Posterior cingulate gyrus (tissue), 11 donors: Measurements from ENCODE around the gene MPC1.
"Not testable (repeated sequence)": the region's sequence is repeated elsewhere in the genome, so short reads cannot be mapped to it uniquely, and the experiment has no call there.

Experiments used
- DNase-seq, 10 donors: peaks; one replicate each; pipeline versions ENCODE4 v3.0.0 to v3.0.0-alpha.2; 2020 to 2021; ENCODE audit warnings: mixed read lengths in 3 of 10
- intact Hi-C: fragments of 100-400 bp; cut with DNase I; formaldehyde crosslinking; loops from one replicate; pipeline ENCODE4 v1.15.1; 2023

The MPC1 gene

DNA sequence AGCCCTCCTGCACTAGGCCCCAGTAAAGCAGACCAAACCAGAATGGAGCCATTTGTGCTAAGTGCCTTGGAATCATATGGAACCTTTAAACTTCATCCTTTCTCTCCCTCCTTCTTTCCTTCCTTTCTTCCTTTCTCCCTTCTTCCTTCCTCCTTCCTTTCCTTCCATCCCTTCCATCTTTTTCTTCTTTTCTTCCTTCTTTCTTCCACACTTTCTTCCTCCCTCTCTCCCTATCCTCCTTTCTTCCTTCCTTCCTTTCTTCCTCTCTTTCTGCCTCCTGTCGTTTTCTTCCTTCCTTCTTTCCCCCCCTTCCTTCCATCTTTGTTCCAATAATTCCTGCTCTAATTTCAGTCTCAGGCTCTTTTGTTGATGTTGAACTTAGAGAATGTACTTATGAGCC, 29.2 kb downstream of the MPC1 start:
- DNase-seq = no peak
- intact Hi-C loops = no loop called here

DNA sequence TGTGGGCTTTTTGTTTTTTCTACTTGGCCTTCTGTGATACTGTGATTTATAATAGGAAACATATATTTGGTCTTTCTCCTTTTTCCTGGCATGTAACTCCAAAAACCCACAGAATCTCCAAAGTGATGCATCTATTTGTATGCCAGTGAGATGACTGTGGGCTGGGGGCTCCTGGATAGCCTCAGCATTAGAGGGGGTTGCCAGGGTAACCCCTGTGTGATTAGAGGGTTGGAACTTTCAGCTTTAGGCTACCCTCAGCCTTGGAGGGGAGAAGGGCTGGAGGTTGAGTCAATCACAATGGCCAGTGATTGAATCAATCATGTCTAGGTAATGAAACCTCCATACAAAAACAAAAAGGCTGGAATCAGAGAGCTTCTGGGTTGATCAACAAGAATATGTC, 29.8 kb downstream of the MPC1 start:
- DNase-seq = no peak
- intact Hi-C loops = no loop called here

DNA sequence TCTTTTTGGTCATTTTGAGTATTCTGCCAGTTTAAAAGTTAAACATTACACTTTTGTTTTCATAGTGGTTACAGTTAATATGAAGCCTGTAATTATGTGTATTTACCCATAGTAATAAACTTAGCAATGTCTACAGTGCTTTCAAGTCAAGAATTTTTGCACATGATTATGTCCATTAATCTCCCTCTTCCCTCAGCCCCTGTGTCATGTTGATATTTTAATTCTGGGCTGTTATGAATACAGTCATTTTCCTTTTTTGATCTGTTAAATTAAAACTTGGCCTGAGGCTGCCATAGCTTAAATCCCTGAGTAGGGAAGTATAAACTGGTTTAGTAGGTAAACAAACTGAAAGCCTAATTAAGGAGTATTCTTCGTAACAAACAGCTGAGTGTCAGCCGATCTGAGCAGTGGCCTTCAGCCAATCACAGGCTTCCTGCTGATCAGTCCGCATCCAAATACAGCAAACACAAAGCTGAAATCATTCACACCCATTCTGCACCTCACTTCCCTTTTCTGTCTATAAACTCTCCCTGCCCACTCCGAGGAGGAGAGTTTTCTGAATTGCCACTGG, 30.9 kb downstream of the MPC1 start:
- no peak for DNase-seq
- intact Hi-C loops = no loop called here

DNA sequence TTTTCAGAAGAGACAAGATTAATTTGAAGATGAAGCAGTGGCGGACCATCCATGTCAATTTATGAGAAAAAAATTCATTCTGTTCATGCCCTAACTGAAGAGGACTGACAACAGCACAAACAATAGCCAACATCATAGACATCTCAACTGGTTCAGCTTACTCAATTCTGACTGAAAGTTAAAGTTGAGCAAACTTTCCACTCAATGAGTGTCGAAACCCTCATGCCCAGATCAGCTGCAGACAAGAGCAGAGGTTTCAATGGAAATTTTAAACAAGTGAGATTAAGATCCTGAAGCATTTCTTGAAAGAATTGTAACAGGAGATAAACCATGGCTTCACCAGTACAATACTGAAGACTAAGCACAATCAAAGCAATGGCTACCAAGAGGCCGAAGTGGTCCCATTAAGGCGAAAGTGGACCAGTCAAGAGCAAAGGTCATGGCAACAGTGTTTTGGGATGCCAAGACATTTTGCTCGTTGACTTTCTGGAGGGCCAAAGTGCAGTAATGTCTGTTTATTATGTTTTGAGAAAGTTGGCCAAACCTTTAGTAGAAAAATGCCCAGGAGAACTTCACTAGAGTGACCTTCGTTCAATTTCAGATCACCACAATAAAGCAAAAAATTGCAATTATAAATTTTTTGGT, 34.3 kb downstream of the MPC1 start:
- DNase-seq = no peak
- intact Hi-C loops = no loop called here

DNA sequence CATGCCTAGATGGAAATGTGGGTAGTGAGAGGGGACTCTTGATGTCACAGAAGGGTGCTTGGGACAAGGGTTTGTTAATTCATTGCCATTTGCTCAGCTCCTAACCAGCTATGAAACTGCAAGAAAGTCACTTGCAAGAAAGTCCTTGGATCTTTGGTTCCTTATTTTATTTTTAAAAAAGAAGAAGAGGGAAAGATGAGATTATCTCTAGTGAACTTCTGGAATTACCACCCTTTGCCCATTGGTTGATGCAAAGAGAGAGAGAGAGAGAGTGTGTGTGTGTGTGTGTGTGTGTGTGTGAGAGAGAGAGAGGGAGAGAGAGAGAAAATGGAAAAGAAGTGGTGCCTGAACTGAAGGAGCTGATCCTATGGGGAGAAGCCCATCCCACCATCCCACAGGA, 35.8 kb downstream of the MPC1 start:
- intact Hi-C loops = no loop called here
- DNase-seq = no peak

DNA sequence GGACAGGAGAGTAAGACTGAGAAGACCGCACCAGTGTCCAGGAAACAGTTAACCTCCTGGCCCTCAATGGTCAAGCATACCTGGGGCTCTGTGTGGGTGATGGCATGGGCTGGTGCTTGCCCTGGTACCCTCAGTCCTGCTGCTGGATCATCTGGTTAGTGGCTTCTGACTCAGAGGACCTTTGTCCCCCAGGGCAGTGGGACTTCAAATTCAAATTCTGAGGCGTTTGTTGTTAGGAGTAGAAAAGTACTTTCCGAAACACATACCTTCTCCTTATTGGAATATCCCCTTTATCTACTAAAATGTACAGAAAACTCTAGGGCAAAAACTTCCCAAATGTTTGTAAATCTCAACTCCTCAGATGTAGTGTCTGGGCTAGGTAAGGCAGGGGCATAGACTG, 36.3 kb downstream of the MPC1 start:
- intact Hi-C loops = no loop called here
- no peak for DNase-seq

DNA sequence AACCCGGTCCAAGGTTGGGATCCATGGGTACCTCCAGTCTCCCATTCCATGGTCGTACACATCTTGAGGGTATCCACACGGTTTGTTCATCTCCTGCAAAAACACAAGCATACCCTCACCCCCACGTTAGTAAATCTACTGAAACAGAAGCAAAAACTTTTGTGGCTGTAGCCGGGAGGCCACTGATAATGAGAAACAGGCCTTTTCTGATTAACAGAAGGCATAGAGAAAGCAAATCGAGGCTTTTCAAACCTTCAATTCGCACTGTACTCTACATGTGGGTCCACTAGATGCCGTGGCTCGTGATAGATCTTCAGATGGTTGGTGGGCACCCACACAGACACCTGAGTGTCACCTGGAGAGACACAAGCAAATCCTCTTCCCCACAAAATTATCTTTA, 37.1 kb downstream of the MPC1 start:
- DNase-seq, intact Hi-C loops: not testable (repeated sequence)

DNA sequence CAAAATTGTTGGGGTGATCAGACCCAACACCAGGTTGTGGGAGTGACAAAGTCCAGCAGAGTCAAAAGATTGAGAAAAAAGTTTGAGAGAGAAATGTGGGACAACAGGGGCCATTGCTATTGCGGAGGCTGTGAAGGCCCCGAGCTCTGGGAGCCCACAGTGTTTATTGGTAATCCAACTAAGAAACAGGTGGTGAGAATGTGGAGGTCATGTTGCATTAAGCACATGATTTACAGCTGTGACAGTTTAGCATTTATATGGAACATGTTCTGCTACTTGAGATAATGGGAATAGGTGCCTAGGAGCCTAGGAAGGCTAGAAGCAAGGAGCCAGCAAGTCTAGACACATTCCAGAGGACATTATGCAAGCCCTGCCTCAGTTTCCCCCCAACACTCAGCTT, 37.8 kb downstream of the MPC1 start:
- intact Hi-C loops = not testable (repeated sequence)

DNA sequence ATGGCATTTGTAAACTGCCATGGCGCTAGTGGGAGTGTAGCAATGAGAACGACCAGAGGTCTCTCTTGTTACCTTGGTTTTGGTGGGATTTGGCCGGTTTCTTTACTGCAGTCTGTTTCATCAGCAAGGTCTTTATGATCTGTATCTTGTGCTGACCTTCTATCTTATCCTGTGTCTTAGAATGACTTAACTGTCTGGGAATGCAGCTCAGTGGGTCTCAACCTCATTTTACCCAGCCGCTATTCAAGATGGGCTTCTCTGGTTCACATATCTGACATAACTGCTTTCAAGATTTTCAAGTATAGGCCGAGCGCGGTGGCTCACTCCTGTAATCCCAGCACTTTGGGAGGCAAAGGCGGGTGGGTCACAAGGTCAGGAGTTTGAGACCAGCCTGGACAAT, 38.5 kb downstream of the MPC1 start:
- intact Hi-C loops = no loop called here
- no peak for DNase-seq

More for the DNA sequence above, 37.8 kb downstream of the MPC1 start:
- DNase-seq = not testable (repeated sequence)

DNA sequence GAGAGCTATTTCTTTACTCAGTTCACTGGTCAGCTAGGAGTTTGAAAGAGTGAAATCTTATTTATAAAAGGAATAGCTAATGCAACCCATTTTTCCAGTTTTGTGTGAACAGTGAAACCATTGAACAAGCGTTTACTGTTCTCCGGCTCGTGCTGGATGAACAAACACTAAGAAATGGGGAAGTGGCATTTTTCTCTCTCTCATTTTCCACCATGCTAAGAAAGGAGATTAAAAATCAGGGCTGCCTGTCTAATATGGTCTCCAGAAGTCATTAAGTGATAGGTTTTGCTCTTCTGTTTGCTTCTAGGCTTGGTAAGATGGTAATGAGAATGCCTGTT, 39.6 kb downstream of the MPC1 start:
- DNase-seq = no peak
- intact Hi-C loops = no loop called here

DNA sequence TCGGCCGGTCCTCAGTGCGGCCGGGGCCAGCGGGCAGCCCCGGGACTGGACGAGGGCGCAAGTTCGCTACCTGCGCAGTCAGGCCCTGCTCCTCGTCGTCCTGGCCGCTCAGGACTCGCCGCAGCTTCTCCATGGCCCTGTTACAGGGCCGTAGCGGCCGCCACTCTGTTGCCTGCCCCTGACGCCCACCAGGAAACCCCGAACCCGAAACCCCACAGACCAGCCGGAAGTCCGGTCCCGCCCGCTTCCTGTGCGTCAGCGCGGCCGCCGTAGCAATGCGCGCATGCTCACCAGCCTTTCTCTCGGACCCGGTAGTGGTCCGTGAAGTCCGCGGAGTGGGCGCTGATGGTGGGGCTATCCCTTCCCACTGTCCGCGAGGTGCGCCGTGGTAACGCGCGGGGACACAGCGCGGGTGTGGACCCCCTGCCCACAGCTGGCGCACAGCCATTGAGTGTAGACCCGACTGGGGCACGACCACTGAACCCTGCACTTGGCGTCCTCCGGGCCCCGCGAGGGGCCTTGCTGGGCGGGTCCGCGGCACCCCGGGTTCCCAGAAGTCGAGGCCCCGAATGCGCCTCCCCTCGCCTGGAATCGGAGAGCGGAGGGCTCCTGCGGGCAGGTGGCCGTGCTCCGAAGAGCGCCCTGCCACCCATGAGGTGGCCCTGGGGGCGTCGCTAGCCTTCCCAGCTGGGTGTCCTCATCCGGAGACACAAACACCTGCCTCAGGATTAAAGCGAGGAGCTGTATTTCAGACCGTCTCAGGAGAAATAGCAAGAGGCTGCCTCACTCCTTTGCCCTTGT, 40.2 kb downstream of the MPC1 start, which contains the start of gene SFT2D1:
Gene SFT2D1, minus strand, starts transcription at position 197 of the 801 bp plus-strand sequence. Its CDS starts 64 bp downstream, at position 133.
- DNase-seq = peak; percentile 78 to 97 (median 84)
- intact Hi-C loops = no loop called here

DNA sequence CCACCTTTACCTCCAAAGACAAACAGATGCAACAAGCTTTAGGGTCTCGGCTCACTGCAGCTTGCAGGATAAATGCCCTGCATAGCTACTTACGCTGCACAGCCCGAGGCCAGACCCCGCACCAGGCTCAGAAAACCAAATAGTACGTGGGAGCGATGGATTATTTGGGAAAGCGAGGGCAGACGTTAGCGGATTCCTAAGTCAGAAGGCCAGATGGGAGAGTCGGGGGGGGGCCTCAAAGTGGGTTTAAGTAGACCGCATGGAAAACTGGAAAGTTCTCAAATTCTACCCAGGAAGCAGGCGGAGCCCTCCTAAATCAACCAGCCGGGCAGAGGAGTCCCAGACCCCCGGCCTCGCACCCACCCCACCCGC, 40.8 kb downstream of the MPC1 start:
- DNase-seq = no peak
- intact Hi-C loops = no loop called here

DNA sequence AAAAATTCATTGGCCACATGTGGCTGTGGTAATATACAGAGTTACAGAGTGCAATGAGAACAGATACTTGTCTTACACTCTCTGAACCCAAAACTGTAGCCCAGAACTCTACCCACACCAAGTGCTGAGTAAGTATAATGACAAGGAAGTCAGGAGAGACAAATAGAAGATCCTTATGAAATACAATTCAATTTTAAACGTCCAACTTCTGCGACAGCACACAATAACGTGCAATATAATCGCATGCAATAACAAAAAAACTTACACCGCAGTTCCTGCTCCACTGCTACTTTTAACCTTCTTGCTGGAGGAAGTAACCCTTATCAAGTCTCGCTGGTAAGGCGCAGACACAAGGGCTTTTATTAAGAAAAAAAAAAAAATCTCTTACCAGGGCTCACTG, 41.3 kb downstream of the MPC1 start:
- DNase-seq = no peak
- intact Hi-C loops = no loop called here

DNA sequence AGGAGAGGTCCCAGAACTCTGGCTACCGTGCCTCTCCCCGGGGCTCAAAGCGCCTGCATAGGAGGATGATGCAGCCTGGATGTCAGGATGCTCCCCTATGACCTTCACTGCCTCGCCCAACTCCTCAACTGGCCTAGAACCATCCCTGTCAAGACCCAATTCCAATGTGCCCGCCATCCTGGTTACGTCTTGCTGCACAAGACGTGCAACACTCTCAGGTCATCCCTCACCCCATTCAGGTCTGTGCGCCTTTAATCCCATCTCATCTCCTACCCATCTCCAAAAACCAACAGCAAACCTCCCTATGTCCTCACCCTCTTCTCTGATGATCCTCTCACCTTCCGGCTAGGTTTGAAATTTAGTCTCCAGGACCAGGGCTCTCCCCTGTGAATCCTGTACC, 43.9 kb downstream of the MPC1 start:
- intact Hi-C loops = no loop called here
- no peak for DNase-seq

DNA sequence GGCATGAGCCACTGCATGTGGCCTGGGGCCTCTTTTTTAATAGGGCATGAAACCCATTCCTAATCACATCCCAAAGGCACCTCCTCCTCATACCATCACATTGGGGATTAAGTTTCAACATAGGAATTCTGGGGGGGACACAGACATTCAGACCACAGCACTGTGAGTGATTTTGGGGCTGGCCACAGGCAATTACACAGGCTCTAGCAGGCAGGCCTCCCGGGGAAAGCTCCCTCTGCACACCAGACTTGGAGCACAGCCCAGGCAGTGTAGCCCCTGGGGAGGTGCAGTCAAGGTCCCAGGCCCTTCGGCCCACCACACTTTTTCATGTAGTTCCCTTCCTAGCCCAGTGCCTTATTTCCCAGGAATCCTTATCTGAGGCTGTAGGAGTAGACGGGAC, 45.9 kb downstream of the MPC1 start:
- intact Hi-C loops = no loop called here
- no peak for DNase-seq

DNA sequence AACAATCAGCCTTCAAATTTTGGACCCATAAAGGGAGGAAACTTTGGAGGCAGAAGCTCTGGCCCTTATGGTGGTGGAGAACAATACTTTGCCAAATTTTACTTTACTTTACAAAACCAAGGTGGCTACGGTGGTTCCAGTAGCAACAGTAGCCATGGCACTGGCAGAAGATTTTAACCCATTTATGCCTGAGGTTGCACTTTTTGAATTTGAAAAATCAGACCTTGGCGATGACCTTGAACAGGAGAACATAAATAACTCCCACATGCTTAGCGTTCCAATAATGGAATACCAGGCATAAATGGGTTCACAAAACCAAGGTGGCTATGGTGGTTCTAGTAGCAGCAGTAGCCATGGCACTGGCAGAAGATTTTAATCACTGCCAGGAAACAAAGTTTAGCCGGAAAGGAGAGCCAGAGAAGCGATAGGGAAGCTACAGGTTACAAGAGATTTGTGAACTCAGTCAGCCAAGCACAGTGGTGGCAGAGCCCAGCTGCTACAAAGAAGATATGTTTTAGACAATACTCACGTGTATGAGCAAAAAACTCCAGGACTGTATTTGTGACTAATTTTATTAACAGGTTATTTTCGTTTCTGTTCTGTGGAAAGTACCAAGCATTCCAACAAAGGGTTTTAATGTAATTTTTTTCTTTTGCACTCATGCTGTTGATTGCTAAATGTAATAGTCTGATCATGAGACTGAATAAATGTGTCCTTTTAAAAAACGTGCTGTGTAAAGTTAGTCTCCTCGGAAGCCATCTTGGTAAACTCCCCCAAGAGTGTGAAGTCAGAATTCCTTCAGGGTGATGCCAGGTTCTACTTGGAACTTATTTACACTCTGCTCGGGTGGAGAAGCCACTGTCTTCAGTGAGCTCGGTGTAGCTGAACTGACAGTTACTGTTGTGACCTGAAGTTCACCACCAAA, 47.1 kb downstream of the MPC1 start:
- intact Hi-C loops = no loop called here
- no peak for DNase-seq

DNA sequence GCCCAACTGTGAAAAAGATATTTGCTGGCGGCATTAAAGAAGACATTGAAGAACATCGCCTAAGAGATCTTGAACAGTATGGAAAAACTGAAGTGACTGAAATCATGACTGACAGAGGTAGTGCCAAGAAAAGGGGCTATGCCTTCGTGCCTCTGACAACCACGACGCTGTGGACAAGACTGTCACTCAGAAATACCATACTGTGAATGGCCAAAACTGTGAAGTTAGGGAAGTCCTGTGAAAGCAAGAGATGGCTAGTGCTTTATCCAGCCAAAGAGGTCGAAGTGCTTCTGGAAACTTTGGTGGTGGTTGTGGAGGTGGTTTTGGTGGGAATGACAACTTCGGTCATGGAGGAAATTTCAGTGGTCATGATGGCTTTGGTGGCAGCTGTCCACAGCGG, 47.9 kb downstream of the MPC1 start:
- intact Hi-C loops = no loop called here
- DNase-seq = no peak

DNA sequence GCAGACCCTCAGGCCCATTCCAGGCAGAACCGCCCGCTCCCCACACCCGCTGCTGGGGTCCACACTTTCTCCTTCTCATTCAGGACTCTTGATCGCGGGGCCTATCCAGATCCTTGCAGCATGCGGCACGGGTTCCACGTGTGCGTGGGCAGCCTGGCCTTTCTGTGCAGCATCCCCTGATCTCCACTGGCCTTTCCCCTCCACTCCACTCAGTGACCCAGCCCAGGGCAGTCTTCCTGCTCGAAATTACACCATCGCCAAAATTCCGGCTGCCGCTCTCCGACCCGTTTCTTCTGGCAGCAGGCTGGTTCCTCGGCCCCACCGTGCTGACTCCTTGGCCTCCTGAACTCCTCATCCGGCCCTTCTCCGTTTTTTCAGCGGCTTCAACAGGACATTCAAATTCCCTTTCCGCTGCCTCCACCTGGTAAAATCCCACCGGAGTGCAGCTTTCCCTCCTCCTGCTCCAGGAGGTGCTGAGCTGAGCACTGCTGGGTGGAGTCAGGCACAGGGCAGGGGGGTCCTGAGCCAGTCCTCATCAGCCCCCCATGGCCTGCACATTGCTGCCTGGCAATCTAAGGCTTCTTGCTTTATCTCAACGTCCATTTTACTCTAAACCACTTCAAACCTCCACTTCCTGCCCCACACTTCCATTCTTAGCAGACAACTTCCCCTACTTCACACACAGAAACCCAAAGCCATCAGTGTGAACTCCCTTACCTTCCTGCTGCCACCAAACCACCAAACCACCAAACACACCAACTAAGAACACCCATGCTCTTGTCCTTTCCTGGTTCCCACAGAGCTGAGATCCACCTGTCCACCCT, 49.4 kb downstream of the MPC1 start:
- peak in 1 of 10 donors; percentile 62 for DNase-seq
- intact Hi-C loops = no loop called here

DNA sequence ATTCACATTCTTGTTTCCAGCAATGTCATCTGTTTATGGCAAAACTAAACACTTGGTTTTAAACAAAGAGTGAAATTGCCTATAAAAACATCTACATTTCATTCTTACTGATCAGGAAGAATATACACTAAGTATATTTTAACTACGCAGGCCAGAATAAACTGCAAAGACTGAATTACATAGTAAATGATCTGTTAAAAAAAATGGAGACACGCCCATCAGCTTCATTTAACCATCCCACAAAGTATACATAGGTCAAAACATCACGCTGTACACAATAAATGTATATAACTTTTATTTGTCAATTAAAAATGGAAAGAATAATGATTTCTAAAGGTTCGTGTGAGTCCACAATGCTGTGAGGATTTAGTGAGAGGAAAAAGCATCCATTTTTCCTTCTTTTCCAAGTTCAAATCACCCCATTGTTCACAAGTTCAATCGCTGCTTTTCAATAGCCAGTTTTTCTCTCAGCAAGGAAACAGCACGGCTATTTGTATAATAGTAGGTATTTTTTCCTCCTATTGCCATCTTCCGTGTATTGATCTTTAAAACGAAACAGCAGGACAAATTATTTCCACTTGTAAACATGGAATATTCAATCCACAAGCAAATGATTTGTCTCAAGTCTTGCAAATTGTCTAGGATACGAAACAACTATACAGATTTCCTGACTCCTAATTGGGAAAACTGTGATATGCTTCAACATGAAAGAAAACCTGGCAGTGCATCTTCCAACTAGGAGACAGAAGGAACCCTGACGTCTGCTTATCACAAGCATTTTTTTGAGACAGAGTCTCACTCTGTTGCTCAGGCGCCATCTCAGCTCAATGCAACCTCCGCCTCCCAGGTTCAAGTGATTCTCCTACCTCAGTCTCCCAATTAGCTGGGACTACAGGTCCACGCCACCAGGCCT, 51.0 kb downstream of the MPC1 start:
- intact Hi-C loops = loop anchor here (2.0 kb wide), 2 partner anchors 51 to 55 kb away; partner anchors contain the start of gene MPC1
- no peak for DNase-seq
